ENCODE data around the gene PGM1.
"Not testable (repeated sequence)": the region's sequence is repeated elsewhere in the genome, so short reads cannot be mapped to it uniquely, and the experiment has no call there.

- TF ChIP-seq SMARCA4 (IDR thresholded peaks at IDR 0.05); PHF21A (IDR thresholded peaks at IDR 0.05; ENCODE audit: borderline replicate concordance, low read depth); NR3C1 (CRISPR knock-in tag; IDR thresholded peaks at IDR 0.05); ZC3H11A (IDR thresholded peaks at IDR 0.05; ENCODE audit: low read depth, low read length); ZNF512 (tag; IDR thresholded peaks at IDR 0.05): not testable (repeated sequence)
Observed at GRCh38 chr1:63586326-63586725, 6.9 kb upstream of the PGM1 start.

All from K562 (cell line).